Neutrophil (primary cell): ENCODE data around the gene ZDHHC4.

ENCODE experiments used
- H3K27ac ChIP-seq: fragments of 200-600 bp; sonication (generic); 2 replicates; pipeline ENCODE4 v1.5.1; 2016; ENCODE audit warnings: mild to moderate bottlenecking, moderate library complexity
- H3K27me3 ChIP-seq: fragments of 200-600 bp; sonication (generic); 2 replicates; pipeline ENCODE4 v1.6.0; 2016; ENCODE audit warnings: mild to moderate bottlenecking
- H3K36me3 ChIP-seq: fragments of 200-600 bp; sonication (generic); 2 replicates; pipeline ENCODE4 v1.5.1; 2017
- H3K4me1 ChIP-seq, 2 experiments: fragments of 200-600 bp in 1 of 2; sonication (generic) in 1 of 2; 1 replicate in 1 of 2; 2 replicates in 1 of 2; pipeline versions ENCODE4 v1.5.1 to v1.6.1; 2013 to 2016; ENCODE audit warnings: low read depth in 1 of 2, low read length in 1 of 2, mild to moderate bottlenecking in 1 of 2, moderate library complexity in 1 of 2; ENCODE audit not compliant: control insufficient read depth in 1 of 2, insufficient read depth in 1 of 2
- H3K4me3 ChIP-seq, 2 experiments: fragments of 200-600 bp in 1 of 2; sonication (generic) in 1 of 2; 1 replicate in 1 of 2; 2 replicates in 1 of 2; pipeline ENCODE4 v1.5.1; 2013 to 2016; ENCODE audit warnings: low read depth in 1 of 2, low read length in 1 of 2, mild to moderate bottlenecking in 1 of 2, moderate library complexity in 1 of 2
- H3K9me3 ChIP-seq: fragments of 200-600 bp; sonication (generic); 2 replicates; pipeline ENCODE4 v1.5.1; 2016
- CTCF ChIP-seq: fragments of 200-600 bp; sonication (generic); IDR thresholded peaks from 2 replicates; pipeline ENCODE4 v1.5.1; 2016; ENCODE audit warnings: antibody characterized with exemption

The ZDHHC4 gene

GRCh38 chr7:6589829-6590644 lies 12.8 kb downstream of the ZDHHC4 start, which contains the start of gene INTS15:
Gene INTS15 (plus strand): TSS chr7:6590021. CDS start chr7:6590284, 263 bp downstream.
- TF ChIP-seq CTCF = peak; percentile 90
- peaks cover 30% of the 10 kb centered on the region for H3K36me3 ChIP-seq
- peak within 1 kb of the TSS; percentile 93 for H3K27ac ChIP-seq
- no peaks in the 10 kb centered on the region for H3K9me3 ChIP-seq
- peaks cover 16 to 27% of the 10 kb centered on the region in 2 experiments for H3K4me1 ChIP-seq
- H3K4me3 ChIP-seq = peak within 1 kb of the TSS; percentile 87 to 90
- H3K27me3 ChIP-seq = no peaks in the 10 kb centered on the region

- H3K4me3 ChIP-seq = peak overlapping the region; percentile 87 to 90
- peaks cover 36% of the 10 kb centered on the region for H3K36me3 ChIP-seq
- H3K27me3 ChIP-seq = no peaks in the 10 kb centered on the region
- peak overlapping the region; percentile 93 for H3K27ac ChIP-seq
- H3K9me3 ChIP-seq = no peaks in the 10 kb centered on the region
- H3K4me1 ChIP-seq = peaks cover 16 to 27% of the 10 kb centered on the region in 2 experiments
- TF ChIP-seq CTCF = no peak
Observed at GRCh38 chr7:6590645-6591110, 13.4 kb downstream of the ZDHHC4 start.

- peaks cover 95% of the 10 kb centered on the region for H3K36me3 ChIP-seq
- TF ChIP-seq CTCF = no peak
- no peak overlapping the region for H3K27ac ChIP-seq
- no peaks in the 10 kb centered on the region for H3K27me3 ChIP-seq
- H3K4me3 ChIP-seq = no peak overlapping the region
- H3K4me1 ChIP-seq = no peaks in the 10 kb centered on the region
- H3K9me3 ChIP-seq = no peaks in the 10 kb centered on the region
Observed at GRCh38 chr7:6600093-6600492, 22.8 kb downstream of the ZDHHC4 start.

- Histone ChIP-seq H3K4me3 (no peak overlapping the region), H3K36me3 (peaks cover 94% of the 10 kb centered on the region), H3K9me3 (no peaks in the 10 kb centered on the region), H3K4me1 (no peaks in the 10 kb centered on the region), H3K27me3 (no peaks in the 10 kb centered on the region), H3K27ac (no peak overlapping the region)
- no peak for TF ChIP-seq CTCF
Observed at GRCh38 chr7:6604458-6604857, 27.2 kb downstream of the ZDHHC4 start.

DNA sequence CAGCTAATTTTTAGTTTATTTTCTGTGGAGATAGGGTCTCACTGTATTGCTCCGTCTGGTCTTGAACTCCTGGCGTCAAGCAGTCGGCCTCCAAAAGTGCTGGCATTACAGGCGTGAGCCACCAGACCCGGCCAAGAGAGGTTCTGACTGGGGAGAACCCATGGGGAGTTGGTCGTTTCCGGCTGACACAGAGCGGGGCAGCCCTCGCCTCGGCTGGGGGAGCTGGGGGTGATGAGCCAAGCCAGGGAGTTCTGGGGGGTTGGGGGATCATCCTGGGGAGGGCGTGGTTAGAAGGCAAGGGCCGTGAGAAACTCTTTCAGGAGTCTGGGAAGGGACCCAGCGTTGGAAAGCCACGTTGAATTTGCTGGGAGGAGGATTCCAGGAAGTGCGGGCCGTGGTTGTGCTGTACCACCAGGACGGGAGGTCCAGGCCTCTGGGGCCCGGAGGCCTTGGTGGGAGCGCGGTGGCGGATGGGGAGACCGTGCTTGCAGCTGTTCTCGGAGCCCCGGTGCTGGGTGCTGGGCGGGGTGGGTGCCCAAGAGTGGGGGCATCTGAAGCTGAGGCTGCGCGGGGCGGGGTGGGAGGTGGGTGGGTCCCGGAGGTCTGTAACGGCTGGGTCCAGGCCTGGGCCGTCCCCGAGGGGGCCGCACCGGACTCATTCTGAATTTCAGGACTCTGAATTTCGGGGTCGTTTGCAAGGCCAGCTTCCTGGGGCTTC lies 29.8 kb downstream of the ZDHHC4 start:
- H3K36me3 ChIP-seq = peaks cover 71% of the 10 kb centered on the region
- no peak overlapping the region for H3K27ac ChIP-seq
- H3K9me3 ChIP-seq = no peaks in the 10 kb centered on the region
- H3K4me3 ChIP-seq = no peak overlapping the region
- H3K27me3 ChIP-seq = peaks cover 3% of the 10 kb centered on the region
- TF ChIP-seq CTCF = no peak
- H3K4me1 ChIP-seq = no peaks in the 10 kb centered on the region
